Astrocyte (in vitro differentiated cells and primary cell): ENCODE results near the gene MAP10. TPM values are rescaled to one million over a fixed set of nuclear protein-coding genes. Genes with fewer than 3 reads are reported as not detected.

ENCODE experiments used
- DNase-seq: peaks from one replicate; pipeline ENCODE4 v3.0.0-alpha.2; 2010; ENCODE audit warnings: low read depth
- FAIRE-seq: peaks from 2 replicates; lab custom pipeline; 2011; peaks lifted over from hg19 to GRCh38; lab: Jason Lieb, UNC
- H2AFZ ChIP-seq: 2 replicates; pipeline ENCODE4 v1.6.0; 2012; ENCODE audit warnings: low read depth, low read length, inconsistent platforms
- H3K27ac ChIP-seq: 2 replicates; pipeline ENCODE4 v1.5.1; 2011; ENCODE audit warnings: low read depth, low read length, inconsistent platforms
- H3K27me3 ChIP-seq: 2 replicates; pipeline ENCODE4 v1.6.0; 2011; ENCODE audit warnings: low read length, inconsistent platforms; ENCODE audit not compliant: insufficient read depth
- H3K36me3 ChIP-seq: 2 replicates; pipeline ENCODE4 v1.5.1; 2011; ENCODE audit warnings: low read length, inconsistent platforms; ENCODE audit not compliant: insufficient read depth
- H3K4me1 ChIP-seq: 2 replicates; pipeline ENCODE4 v1.5.1; 2011; ENCODE audit warnings: low read length, inconsistent platforms; ENCODE audit not compliant: insufficient read depth
- H3K4me2 ChIP-seq: 2 replicates; pipeline ENCODE4 v1.6.0; 2012; ENCODE audit warnings: low read length, inconsistent platforms
- H3K4me3 ChIP-seq: 2 replicates; pipeline ENCODE4 v1.5.1; 2011; ENCODE audit warnings: low read depth, mild to moderate bottlenecking, low read length, inconsistent platforms; ENCODE audit not compliant: insufficient read depth
- H3K79me2 ChIP-seq: 2 replicates; pipeline ENCODE4 v1.6.0; 2012; ENCODE audit warnings: mild to moderate bottlenecking, low read length, inconsistent platforms; ENCODE audit not compliant: insufficient read depth
- H3K9ac ChIP-seq: 2 replicates; pipeline ENCODE4 v1.6.0; 2012; ENCODE audit warnings: mild to moderate bottlenecking, low read length, inconsistent platforms
- H3K9me3 ChIP-seq: 2 replicates; pipeline ENCODE4 v1.5.1; 2012; ENCODE audit warnings: low read depth, mild to moderate bottlenecking, low read length, inconsistent platforms; ENCODE audit not compliant: insufficient read depth
- H4K20me1 ChIP-seq: 2 replicates; pipeline ENCODE4 v1.6.0; 2012; ENCODE audit warnings: low read length, inconsistent platforms; ENCODE audit not compliant: insufficient read depth
- H3K27ac Mint-ChIP-seq: one replicate; pipeline ENCODE4 v1.8.0; 2021; ENCODE audit warnings: mild to moderate bottlenecking, mixed read lengths; ENCODE audit not compliant: unreplicated experiment
- H3K27me3 Mint-ChIP-seq: one replicate; pipeline ENCODE4 v1.8.0; 2021; ENCODE audit warnings: low read depth, mixed read lengths; ENCODE audit not compliant: unreplicated experiment
- H3K36me3 Mint-ChIP-seq: one replicate; pipeline ENCODE4 v1.8.0; 2021; ENCODE audit warnings: low read depth, mixed read lengths; ENCODE audit not compliant: unreplicated experiment
- H3K4me1 Mint-ChIP-seq: one replicate; pipeline ENCODE4 v1.8.0; 2021; ENCODE audit warnings: low read depth, mixed read lengths; ENCODE audit not compliant: unreplicated experiment
- H3K4me3 Mint-ChIP-seq: one replicate; pipeline ENCODE4 v1.8.0; 2021; ENCODE audit warnings: mild to moderate bottlenecking, moderate library complexity, mixed read lengths; ENCODE audit not compliant: unreplicated experiment
- H3K9me3 Mint-ChIP-seq: one replicate; pipeline ENCODE4 v1.8.0; 2021; ENCODE audit warnings: mild to moderate bottlenecking, mixed read lengths; ENCODE audit not compliant: unreplicated experiment
- EZH2 ChIP-seq: IDR thresholded peaks from 2 replicates; pipeline ENCODE4 v1.6.1; 2012; ENCODE audit warnings: mild to moderate bottlenecking, low read length, inconsistent platforms; ENCODE audit not compliant: insufficient read depth
- total RNA-seq: library from RNA; stranded (reverse); gene quantifications from 2 replicates; pipeline ENCODE4 v1.2.1, GENCODE V29; 2021
- TF ChIP-seq, protein P1 (sequence below): IDR thresholded peaks from 2 replicates; pipeline ENCODE4 v1.5.1; 2011; ENCODE audit warnings: low read depth, mild to moderate bottlenecking, inconsistent platforms, low read length, moderate library complexity; ENCODE audit not compliant: insufficient read depth

MAP10 gene
- total RNA-seq, 1 donor from 2014 or later, result 2.5 TPM

- H3K9me3 ChIP-seq, result no peaks in the 10 kb centered on the region
- no peaks in the 10 kb centered on the region for H3K36me3 ChIP-seq
- H4K20me1 ChIP-seq, result no peaks in the 10 kb centered on the region
- Mint-ChIP-seq H3K4me3 (no peak overlapping the region), H3K4me1 (peaks cover 15% of the 10 kb centered on the region), H3K27ac (no peak overlapping the region), H3K36me3 (no peaks in the 10 kb centered on the region), H3K27me3 (no peaks in the 10 kb centered on the region), H3K9me3 (peaks cover 2% of the 10 kb centered on the region)
- DNase-seq (no peak), FAIRE-seq (no peak)
- no peak for TF ChIP-seq EZH2
- TF ChIP-seq, protein P1, sequence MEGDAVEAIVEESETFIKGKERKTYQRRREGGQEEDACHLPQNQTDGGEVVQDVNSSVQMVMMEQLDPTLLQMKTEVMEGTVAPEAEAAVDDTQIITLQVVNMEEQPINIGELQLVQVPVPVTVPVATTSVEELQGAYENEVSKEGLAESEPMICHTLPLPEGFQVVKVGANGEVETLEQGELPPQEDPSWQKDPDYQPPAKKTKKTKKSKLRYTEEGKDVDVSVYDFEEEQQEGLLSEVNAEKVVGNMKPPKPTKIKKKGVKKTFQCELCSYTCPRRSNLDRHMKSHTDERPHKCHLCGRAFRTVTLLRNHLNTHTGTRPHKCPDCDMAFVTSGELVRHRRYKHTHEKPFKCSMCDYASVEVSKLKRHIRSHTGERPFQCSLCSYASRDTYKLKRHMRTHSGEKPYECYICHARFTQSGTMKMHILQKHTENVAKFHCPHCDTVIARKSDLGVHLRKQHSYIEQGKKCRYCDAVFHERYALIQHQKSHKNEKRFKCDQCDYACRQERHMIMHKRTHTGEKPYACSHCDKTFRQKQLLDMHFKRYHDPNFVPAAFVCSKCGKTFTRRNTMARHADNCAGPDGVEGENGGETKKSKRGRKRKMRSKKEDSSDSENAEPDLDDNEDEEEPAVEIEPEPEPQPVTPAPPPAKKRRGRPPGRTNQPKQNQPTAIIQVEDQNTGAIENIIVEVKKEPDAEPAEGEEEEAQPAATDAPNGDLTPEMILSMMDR, result no peak
- no peak overlapping the region for H3K9ac ChIP-seq
- no peak overlapping the region for H3K4me2 ChIP-seq
- H3K4me3 ChIP-seq, result no peak overlapping the region
- H3K79me2 ChIP-seq, result no peaks in the 10 kb centered on the region
- no peak overlapping the region for H3K27ac ChIP-seq
- H3K4me1 ChIP-seq, result no peaks in the 10 kb centered on the region
- H3K27me3 ChIP-seq, result no peaks in the 10 kb centered on the region
- no peak overlapping the region for H2AFZ ChIP-seq
Observed at GRCh38 chr1:232765542-232765941, 39.7 kb upstream of the MAP10 start.

DNA sequence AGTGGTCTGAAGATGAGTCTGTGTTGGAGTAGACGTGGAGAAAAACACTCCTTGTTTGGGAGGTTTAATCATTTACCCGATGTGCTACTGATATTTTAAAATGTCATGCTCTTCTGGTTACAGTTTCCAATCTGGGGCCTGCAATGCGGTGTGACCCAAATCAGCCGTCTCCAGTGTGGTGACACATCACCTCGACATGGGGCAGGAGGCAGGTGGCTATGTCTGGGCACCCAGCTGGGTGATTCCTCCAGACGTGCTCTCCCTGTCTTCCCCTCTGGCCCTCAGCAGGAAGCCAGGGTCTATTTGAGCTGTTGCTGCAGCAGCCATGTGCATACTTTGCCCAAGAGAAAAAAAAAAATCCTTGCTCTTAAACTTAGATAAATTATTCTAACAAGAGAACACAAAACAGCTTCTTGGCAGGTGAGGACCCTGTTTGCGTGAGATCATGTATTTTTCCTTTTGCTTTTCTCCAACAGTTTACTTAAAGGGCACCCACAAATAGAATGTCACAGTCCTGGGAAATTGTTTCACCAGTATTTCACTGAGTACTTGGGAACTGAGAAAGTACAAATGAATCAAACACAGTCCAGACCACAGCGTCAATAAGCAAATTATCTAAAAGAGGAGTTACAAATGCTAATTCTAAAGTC is 38.9 kb upstream of the MAP10 start:
- Mint-ChIP-seq H3K27ac (peak overlapping the region; percentile 1), H3K27me3 (no peaks in the 10 kb centered on the region), H3K36me3 (no peaks in the 10 kb centered on the region), H3K4me1 (peaks cover 15% of the 10 kb centered on the region), H3K4me3 (no peak overlapping the region), H3K9me3 (peaks cover 2% of the 10 kb centered on the region)
- Histone ChIP-seq H3K79me2 (no peaks in the 10 kb centered on the region), H2AFZ (no peak overlapping the region), H3K4me1 (no peaks in the 10 kb centered on the region), H3K4me3 (no peak overlapping the region), H3K9me3 (no peaks in the 10 kb centered on the region), H3K27me3 (no peaks in the 10 kb centered on the region), H4K20me1 (no peaks in the 10 kb centered on the region), H3K4me2 (no peak overlapping the region), H3K9ac (no peak overlapping the region), H3K27ac (no peak overlapping the region), H3K36me3 (no peaks in the 10 kb centered on the region)
- peak; percentile 38 for DNase-seq
- no peak for FAIRE-seq
- TF ChIP-seq, protein P1, result no peak
- no peak for TF ChIP-seq EZH2

DNA sequence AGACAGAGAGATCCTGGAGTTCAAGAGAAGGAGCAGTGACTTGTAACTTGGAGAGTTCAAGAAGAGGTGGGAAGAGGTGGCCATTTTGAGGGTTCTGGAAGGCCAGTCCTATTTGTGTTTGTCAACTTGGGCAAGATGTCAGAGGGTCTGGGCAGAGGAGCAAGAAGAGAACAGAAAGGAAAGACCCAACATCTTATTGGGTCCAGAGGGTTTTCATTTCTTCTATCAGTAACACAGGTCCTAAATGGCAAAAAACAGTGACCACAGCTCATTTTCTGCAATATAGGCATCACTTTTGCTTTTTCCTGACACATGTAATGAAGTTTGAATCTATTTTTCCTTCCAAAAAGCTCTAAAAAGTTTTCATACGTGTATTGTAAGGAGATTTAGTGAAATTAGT is 38.3 kb upstream of the MAP10 start:
- Histone ChIP-seq H3K4me2 (no peak overlapping the region), H3K27me3 (no peaks in the 10 kb centered on the region), H3K4me3 (no peak overlapping the region), H3K4me1 (no peaks in the 10 kb centered on the region), H2AFZ (no peak overlapping the region), H3K36me3 (no peaks in the 10 kb centered on the region), H4K20me1 (no peaks in the 10 kb centered on the region), H3K9ac (no peak overlapping the region), H3K9me3 (no peaks in the 10 kb centered on the region), H3K27ac (no peak overlapping the region), H3K79me2 (no peaks in the 10 kb centered on the region)
- peaks cover 2% of the 10 kb centered on the region for H3K9me3 Mint-ChIP-seq
- peaks cover 15% of the 10 kb centered on the region for H3K4me1 Mint-ChIP-seq
- H3K27ac Mint-ChIP-seq, result no peak overlapping the region
- H3K27me3 Mint-ChIP-seq, result no peaks in the 10 kb centered on the region
- no peak for DNase-seq
- H3K4me3 Mint-ChIP-seq, result no peak overlapping the region
- FAIRE-seq, result no peak
- H3K36me3 Mint-ChIP-seq, result no peaks in the 10 kb centered on the region
- no peak for TF ChIP-seq EZH2
- TF ChIP-seq, protein P1, result no peak
